HG03108 (cell line): ENCODE measurements around the gene DSN1.

ENCODE experiments used
- ATAC-seq: cut with Tn5 transposase; IDR thresholded peaks from one replicate; pipeline ENCODE4 v1.9.1; 2021; ENCODE audit warnings: moderate library complexity; ENCODE audit not compliant: unreplicated experiment

Gene DSN1

DNA sequence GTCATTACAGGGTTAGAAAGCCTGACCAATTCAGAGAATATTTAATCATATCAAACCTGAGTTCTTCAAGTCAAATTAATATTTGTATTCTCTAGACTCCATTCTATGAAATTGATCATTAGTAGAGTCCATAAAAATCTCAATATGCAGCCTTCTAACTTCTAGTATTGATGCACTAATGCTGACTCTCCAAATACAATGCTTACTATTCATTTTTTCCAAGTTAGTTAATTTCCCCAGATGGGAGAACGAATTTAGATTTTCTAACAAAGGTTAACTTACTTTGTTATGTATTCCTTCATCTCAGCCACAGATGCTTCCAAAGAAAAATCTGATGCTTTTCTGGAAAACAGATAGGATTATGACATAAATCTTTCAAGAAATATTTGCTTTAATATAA lies 15.3 kb downstream of the DSN1 start:
- ATAC-seq, result no peak

DNA sequence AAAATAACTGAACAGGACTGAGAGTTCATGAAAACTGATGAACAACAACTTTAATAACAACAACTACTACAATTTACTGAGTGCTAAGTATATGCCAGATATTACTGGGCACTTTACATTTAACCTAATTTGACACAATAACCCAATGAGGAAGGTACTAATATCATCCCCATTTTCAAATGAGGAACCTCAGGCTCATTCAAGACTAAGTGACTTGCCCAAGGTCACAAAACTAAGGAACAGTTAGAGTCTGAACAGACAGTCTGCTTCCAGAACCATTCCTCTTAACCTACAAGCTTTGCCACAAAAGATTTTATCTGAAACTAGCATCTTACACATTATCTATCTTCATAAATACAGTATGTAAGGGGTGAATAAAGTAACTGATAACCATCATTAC lies 17.1 kb downstream of the DSN1 start:
- ATAC-seq, result no peak

DNA sequence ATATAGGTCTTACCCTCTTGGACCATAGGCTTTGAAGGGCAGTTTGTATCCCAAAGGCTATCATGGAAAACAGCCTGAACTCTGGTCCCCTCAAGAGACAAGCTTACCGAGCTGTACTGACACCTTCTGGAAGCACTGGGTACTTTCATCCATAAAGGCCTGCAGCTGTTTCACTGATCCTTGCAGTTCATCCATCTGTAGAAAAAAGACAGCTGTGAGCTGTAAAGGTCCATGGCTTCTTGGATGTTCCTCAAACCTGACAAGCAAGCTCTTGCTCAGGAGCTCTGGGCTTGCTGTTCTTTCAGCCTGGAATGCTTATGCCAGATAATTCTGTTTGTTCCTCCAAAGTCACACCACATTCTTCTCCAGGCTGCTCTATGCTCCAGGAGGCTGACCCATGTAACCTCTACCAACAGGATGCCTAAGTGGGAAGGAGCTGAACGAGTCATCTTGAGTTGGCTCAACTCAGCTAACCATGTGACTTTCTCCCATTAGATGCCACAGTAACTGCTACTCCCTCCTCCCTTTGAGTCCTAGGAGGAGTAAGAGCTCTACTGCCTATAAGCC lies 18.8 kb downstream of the DSN1 start:
- no peak for ATAC-seq

DNA sequence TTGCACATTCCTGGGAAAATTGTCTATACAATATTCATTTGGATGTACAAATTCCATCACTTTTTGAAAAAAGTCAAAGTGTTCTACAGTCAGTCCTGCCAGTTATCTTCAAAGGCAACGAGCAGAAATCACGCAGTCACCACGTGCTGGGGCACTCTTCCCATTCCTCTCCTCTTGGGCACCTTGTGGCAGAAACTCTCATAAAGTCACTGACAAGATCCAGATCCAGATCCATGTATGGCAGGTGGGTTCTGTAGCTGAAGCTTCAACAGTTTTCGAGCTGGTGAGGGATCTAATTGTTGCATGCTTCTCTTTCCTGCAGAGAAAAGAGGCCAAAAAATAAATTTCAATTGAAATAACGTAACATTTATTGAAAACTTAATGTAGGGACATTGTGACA lies 21.0 kb downstream of the DSN1 start:
- no peak for ATAC-seq

GRCh38 chr20:36745927-36746659 lies 27.5 kb downstream of the DSN1 start, which contains the start of gene NDRG3:
Gene NDRG3 (minus strand): TSS chr20:36746090. CDS start chr20:36721735, 24,355 bp downstream.
- ATAC-seq, result peak; percentile 91

DNA sequence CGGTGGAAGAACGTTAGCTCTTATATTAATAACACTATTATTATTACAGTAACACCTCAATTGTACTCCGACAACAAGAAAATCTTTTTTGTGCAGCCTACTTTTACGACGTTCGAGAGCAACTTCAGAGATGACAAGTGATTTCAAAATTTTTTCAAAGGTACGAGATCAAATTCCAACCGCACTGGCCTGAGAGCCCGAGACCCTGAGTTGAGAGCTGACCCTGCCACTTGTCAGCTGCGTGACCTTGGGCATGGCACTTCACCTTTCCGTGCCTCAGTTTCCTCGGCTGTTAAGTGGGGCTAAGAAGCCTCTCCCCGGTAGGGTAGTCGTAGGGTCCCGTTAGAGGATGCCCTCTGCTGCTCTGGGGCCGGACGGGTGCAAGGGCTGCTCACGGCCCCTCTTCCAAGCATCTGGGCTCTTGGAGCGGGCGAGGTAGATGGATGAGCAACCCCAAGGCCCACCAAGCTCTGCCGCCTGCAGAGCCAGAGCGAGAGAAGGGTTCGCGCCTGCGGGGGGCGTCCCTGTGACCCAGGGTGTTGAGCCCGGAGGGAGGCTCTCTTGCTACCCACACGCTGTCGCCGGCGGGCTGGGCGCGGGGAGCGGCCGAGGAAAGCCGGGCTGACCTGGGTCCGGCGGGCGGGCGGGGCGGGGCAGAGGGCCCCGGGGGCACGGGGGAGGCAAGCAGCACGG lies 28.2 kb downstream of the DSN1 start:
- ATAC-seq, result no peak

DNA sequence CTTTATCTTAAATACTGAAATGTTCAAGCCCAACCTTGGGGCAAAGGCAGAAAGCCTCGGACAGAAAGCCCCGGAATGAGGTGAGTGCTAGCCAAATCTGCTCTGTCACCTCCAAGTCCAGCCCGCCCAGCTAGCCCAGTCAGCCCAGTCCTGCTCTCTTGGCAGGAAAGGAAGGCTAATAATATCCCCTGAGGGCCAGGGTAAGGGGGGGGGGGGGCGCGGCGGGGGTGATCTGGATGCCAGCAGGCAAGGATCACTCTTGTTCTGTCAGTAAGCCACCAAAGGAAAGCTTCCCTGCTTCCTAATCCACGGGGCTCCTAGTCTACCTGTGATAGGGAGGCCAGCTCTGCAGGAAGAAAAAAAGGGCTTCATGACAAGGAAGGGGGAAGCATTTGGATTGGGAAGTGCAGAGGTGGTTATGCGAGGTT lies 28.8 kb downstream of the DSN1 start:
- no peak for ATAC-seq

- ATAC-seq, result no peak
Observed at GRCh38 chr20:36744243-36744642, 29.3 kb downstream of the DSN1 start.

GRCh38 chr20:36742558-36742957 lies 31.0 kb downstream of the DSN1 start:
- no peak for ATAC-seq

- no peak for ATAC-seq
Observed at GRCh38 chr20:36741072-36741471, 32.5 kb downstream of the DSN1 start.

DNA sequence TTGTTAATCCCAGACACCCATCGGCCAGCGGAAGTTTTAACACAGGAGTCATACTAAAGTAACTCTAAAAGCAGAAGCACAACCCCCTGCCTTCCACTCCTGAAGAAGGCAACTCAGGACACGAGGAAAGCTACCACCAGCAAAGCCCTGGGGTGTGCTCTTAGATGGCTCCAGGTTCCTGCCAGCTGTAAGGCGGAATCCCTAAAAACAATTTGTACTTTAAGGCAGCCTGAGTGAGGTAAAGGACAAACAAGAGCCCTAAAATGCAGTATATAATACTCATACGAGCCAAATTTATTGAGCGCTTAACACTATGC lies 36.4 kb downstream of the DSN1 start:
- no peak for ATAC-seq

- ATAC-seq, result no peak
Observed at GRCh38 chr20:36736451-36737182, 36.9 kb downstream of the DSN1 start.

GRCh38 chr20:36732456-36732855 lies 41.1 kb downstream of the DSN1 start:
- no peak for ATAC-seq

GRCh38 chr20:36728986-36729385 lies 44.6 kb downstream of the DSN1 start:
- no peak for ATAC-seq

GRCh38 chr20:36726168-36726567 lies 47.4 kb downstream of the DSN1 start:
- ATAC-seq, result no peak

DNA sequence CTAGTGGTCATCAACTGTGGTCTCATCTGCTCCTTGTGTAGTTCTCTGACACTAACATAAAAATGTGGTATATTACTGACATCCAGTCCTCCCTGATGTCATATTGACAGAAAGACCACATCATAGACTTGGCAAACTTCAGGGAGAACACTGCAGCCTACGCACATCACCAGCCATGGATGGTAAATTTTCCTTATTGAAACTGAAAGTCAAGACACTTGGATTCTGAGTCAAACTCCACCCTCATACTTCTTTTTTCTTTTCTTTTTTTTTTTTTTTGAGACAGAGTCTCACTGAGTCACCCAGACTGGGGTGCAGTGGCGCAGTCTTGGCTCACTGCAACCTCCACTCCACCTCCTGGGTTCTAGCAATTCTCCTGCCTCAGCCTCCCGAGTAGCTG lies 53.1 kb downstream of the DSN1 start:
- no peak for ATAC-seq

GRCh38 chr20:36717657-36718056 lies 55.9 kb downstream of the DSN1 start:
- no peak for ATAC-seq

GRCh38 chr20:36717021-36717420 lies 56.5 kb downstream of the DSN1 start:
- ATAC-seq, result no peak

- no peak for ATAC-seq
Observed at GRCh38 chr20:36712775-36713174, 60.8 kb downstream of the DSN1 start.

DNA sequence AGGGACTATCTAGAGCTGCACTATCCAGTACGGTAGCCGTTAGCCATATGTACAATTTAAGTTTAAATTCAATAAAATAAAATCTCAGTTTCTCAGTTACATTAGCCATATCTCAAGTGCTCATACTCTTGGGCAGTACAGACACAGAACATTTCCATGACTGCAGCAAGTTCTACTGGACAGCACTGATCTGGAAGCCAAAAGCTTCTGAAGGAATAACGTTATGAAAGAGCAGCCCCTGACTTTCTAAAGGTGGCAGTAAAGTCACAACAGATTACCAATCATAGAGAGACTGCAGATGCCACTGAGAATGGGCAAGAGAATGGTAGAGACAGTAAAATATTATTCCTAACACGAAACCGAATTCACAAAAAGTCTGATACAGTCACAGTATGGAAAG lies 64.4 kb downstream of the DSN1 start:
- no peak for ATAC-seq

DNA sequence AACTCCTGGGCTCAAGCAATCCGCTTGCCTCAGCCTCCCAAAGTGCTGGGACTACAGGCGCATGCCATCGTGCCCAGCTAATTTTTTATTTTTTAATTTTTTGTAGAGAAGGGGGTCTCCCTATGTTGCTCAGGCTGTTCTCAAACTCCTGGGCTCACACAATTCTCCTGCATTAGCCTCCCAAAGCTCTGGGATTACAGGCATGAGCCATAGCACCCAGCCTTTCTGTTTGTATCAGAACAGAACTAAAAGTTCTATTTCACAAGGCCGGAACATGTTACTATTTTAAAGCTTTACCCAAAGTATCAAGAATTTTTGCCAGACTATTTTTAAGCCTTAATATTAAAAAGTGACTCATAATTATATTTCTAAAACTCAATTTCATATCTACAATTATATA lies 70.0 kb downstream of the DSN1 start:
- no peak for ATAC-seq
